H9 (cell line): ENCODE data around the gene CLDN34. TPM values are rescaled to one million over a fixed set of nuclear protein-coding genes. Genes with fewer than 3 reads are reported as not detected.

ENCODE experiments used
- DNase-seq: peaks from one replicate; pipeline ENCODE4 v3.0.0-alpha.2; 2017
- H2AFZ ChIP-seq: one replicate; pipeline ENCODE4 v1.6.1; 2013; ENCODE audit warnings: mild to moderate bottlenecking, low read length, control low read depth, moderate library complexity
- H2AK5ac ChIP-seq: 2 replicates; pipeline ENCODE4 v1.6.1; 2013; ENCODE audit warnings: low read length, control low read depth, mixed read lengths; ENCODE audit not compliant: insufficient read length
- H2BK120ac ChIP-seq: one replicate; pipeline ENCODE4 v1.6.1; 2013; ENCODE audit warnings: low read depth, mild to moderate bottlenecking, low read length, control low read depth, inconsistent platforms; ENCODE audit not compliant: poor library complexity, severe bottlenecking
- H2BK12ac ChIP-seq: 2 replicates; pipeline ENCODE4 v1.6.1; 2013; ENCODE audit warnings: low read length, control low read depth, mixed read lengths, low read depth; ENCODE audit not compliant: insufficient read length
- H2BK15ac ChIP-seq: 2 replicates; pipeline ENCODE4 v1.6.1; 2013; ENCODE audit warnings: low read depth, low read length, control low read depth
- H2BK20ac ChIP-seq: one replicate; pipeline ENCODE4 v1.6.1; 2013; ENCODE audit warnings: low read depth, mild to moderate bottlenecking, low read length, control low read depth, inconsistent platforms; ENCODE audit not compliant: poor library complexity, severe bottlenecking
- H2BK5ac ChIP-seq: 2 replicates; pipeline ENCODE4 v1.6.1; 2013; ENCODE audit warnings: low read length, control low read depth, mixed read lengths; ENCODE audit not compliant: insufficient read length
- H3K14ac ChIP-seq: 2 replicates; pipeline ENCODE4 v1.6.1; 2013; ENCODE audit warnings: low read length, control low read depth; ENCODE audit not compliant: insufficient read depth
- H3K18ac ChIP-seq: 2 replicates; pipeline ENCODE4 v1.6.1; 2013; ENCODE audit warnings: low read depth, mild to moderate bottlenecking, mixed read lengths, low read length, control low read depth; ENCODE audit not compliant: insufficient read length
- H3K23ac ChIP-seq: 2 replicates; pipeline ENCODE4 v1.6.1; 2013; ENCODE audit warnings: low read length, control low read depth, mixed read lengths, low read depth; ENCODE audit not compliant: insufficient read length
- H3K23me2 ChIP-seq: 2 replicates; pipeline ENCODE4 v1.6.1; 2013; ENCODE audit warnings: low read depth, mild to moderate bottlenecking, mixed read lengths, low read length, control low read depth; ENCODE audit not compliant: insufficient read length, poor library complexity, severe bottlenecking
- H3K27ac ChIP-seq: 2 replicates; pipeline ENCODE4 v1.5.1; 2013; ENCODE audit warnings: low read length, control low read depth, mixed read lengths, low read depth; ENCODE audit not compliant: insufficient read length
- H3K27me3 ChIP-seq: 2 replicates; pipeline ENCODE4 v1.6.1; 2013; ENCODE audit warnings: low read length, control low read depth, inconsistent platforms; ENCODE audit not compliant: insufficient read depth
- H3K4ac ChIP-seq: 2 replicates; pipeline ENCODE4 v1.6.1; 2013; ENCODE audit warnings: low read depth, mild to moderate bottlenecking, control low read depth, inconsistent platforms, low read length, moderate library complexity
- H3K4me1 ChIP-seq: 2 replicates; pipeline ENCODE4 v1.6.1; 2013; ENCODE audit warnings: low read length, control low read depth, inconsistent platforms; ENCODE audit not compliant: insufficient read depth
- H3K4me2 ChIP-seq: 2 replicates; pipeline ENCODE4 v1.6.1; 2013; ENCODE audit warnings: low read length, control low read depth, mixed read lengths; ENCODE audit not compliant: insufficient read length, insufficient read depth
- H3K56ac ChIP-seq: 2 replicates; pipeline ENCODE4 v1.6.1; 2013; ENCODE audit warnings: low read depth, mild to moderate bottlenecking, mixed read lengths, low read length, control low read depth; ENCODE audit not compliant: insufficient read length
- H3K79me1 ChIP-seq: 2 replicates; pipeline ENCODE4 v1.6.1; 2013; ENCODE audit warnings: low read depth, mild to moderate bottlenecking, moderate library complexity, low read length, control low read depth, inconsistent platforms; ENCODE audit not compliant: insufficient read depth, poor library complexity, severe bottlenecking
- H3K79me2 ChIP-seq: 2 replicates; pipeline ENCODE4 v1.6.1; 2013; ENCODE audit warnings: low read length, control low read depth, inconsistent platforms; ENCODE audit not compliant: insufficient read depth
- H3K9ac ChIP-seq: 2 replicates; pipeline ENCODE4 v1.6.1; 2013; ENCODE audit warnings: low read length, control low read depth, mixed read lengths; ENCODE audit not compliant: insufficient read length; ENCODE audit errors: extremely low read depth
- H3K9me3 ChIP-seq: one replicate; pipeline ENCODE4 v1.6.1; 2013; ENCODE audit warnings: low read depth, low read length, inconsistent platforms; ENCODE audit not compliant: control insufficient read depth
- H3T11ph ChIP-seq: one replicate; pipeline ENCODE4 v1.6.1; 2013; ENCODE audit warnings: mild to moderate bottlenecking, low read length, control low read depth, inconsistent platforms
- H4K20me1 ChIP-seq: one replicate; pipeline ENCODE4 v1.6.1; 2013; ENCODE audit not compliant: control insufficient read depth, insufficient read length, insufficient read depth
- H4K5ac ChIP-seq: 2 replicates; pipeline ENCODE4 v1.6.1; 2013; ENCODE audit warnings: low read depth, mild to moderate bottlenecking, mixed read lengths, low read length, control low read depth; ENCODE audit not compliant: insufficient read length
- H4K8ac ChIP-seq: replicated peaks from 2 replicates; pipeline ENCODE4 v1.6.1; 2013; ENCODE audit warnings: low read length, control low read depth, mixed read lengths, low read depth; ENCODE audit not compliant: insufficient read length
- H4K91ac ChIP-seq: 2 replicates; pipeline ENCODE4 v1.6.1; 2013; ENCODE audit warnings: low read depth, mild to moderate bottlenecking, moderate library complexity, mixed read lengths, low read length, control low read depth; ENCODE audit not compliant: insufficient read length
- H3K27ac Mint-ChIP-seq, 3 experiments: 2 replicates in 2 of 3; 3 replicates in 1 of 3; pipeline ENCODE4 v1.8.0; 2020 to 2021; ENCODE audit warnings: mixed read lengths in 3 of 3, mild to moderate bottlenecking in 1 of 3, moderate library complexity in 1 of 3
- H3K27me3 Mint-ChIP-seq: 2 replicates; pipeline ENCODE4 v1.8.0; 2021; ENCODE audit warnings: low read depth, mild to moderate bottlenecking, moderate library complexity, mixed read lengths
- H3K36me3 Mint-ChIP-seq, 3 experiments: 2 replicates in 2 of 3; 3 replicates in 1 of 3; pipeline ENCODE4 v1.8.0; 2020 to 2021; ENCODE audit warnings: low read depth in 3 of 3, mixed read lengths in 3 of 3; ENCODE audit not compliant: insufficient read depth in 1 of 3
- H3K4me1 Mint-ChIP-seq, 2 experiments: 2 replicates each; pipeline ENCODE4 v1.8.0; 2020; ENCODE audit warnings: mixed read lengths in 2 of 2
- H3K4me3 Mint-ChIP-seq, 2 experiments: 2 replicates in 1 of 2; 3 replicates in 1 of 2; pipeline ENCODE4 v1.8.0; 2020 to 2021; ENCODE audit warnings: mild to moderate bottlenecking in 2 of 2, mixed read lengths in 2 of 2, moderate library complexity in 1 of 2
- H3K9me3 Mint-ChIP-seq, 2 experiments: 2 replicates in 1 of 2; 3 replicates in 1 of 2; pipeline ENCODE4 v1.8.0; 2020; ENCODE audit warnings: mild to moderate bottlenecking in 2 of 2, mixed read lengths in 2 of 2, moderate library complexity in 1 of 2
- WGBS: extraction: QIAGEN DNeasy Blood & Tissue Kit; methylation state at CpG from one replicate; pipeline ENCODE4 v1.1.7; 2013; ENCODE audit warnings: missing lambda C conversion rate, low lambda C conversion rate, mixed read lengths; ENCODE audit not compliant: insufficient read length; ENCODE audit errors: extremely low coverage; 5-methylcytosine and 5-hydroxymethylcytosine counted together
- total RNA-seq: library from RNA; stranded (reverse); gene quantifications from 2 replicates; pipeline ENCODE4 v1.2.1, GENCODE V29; 2021
- TF ChIP-seq, protein P1 (sequence below): fragments of 200-600 bp; sonication (generic); conservative IDR thresholded peaks from 3 replicates; pipeline ENCODE4 v1.8.0; 2021; ENCODE audit warnings: antibody characterized with exemption, mild to moderate bottlenecking

CLDN34 gene
- total RNA-seq, 1 experiment from 2014 or later = 0.39 TPM

DNA sequence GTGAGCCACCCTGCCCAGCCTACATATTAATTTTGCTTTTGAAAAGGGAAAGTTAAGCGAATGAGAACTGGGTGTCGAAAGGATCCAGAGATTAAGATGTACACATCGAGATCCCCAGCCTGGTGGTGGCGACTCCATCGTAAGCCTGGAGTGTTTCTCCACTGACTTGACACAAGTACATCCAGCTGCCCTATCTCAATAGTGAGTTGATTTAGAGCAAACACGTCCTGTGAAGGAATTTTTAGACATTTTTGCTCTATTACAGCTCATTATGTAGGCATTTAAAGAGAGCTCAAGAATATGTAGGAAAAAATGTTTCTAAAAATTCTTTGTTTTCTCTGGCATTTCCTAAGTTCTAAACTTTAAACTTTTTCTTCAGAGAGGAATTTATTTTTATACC, 11.7 kb upstream of the CLDN34 start:
- H3K27me3 Mint-ChIP-seq = no peaks in the 10 kb centered on the region
- no peak for DNase-seq
- TF ChIP-seq, protein P1, sequence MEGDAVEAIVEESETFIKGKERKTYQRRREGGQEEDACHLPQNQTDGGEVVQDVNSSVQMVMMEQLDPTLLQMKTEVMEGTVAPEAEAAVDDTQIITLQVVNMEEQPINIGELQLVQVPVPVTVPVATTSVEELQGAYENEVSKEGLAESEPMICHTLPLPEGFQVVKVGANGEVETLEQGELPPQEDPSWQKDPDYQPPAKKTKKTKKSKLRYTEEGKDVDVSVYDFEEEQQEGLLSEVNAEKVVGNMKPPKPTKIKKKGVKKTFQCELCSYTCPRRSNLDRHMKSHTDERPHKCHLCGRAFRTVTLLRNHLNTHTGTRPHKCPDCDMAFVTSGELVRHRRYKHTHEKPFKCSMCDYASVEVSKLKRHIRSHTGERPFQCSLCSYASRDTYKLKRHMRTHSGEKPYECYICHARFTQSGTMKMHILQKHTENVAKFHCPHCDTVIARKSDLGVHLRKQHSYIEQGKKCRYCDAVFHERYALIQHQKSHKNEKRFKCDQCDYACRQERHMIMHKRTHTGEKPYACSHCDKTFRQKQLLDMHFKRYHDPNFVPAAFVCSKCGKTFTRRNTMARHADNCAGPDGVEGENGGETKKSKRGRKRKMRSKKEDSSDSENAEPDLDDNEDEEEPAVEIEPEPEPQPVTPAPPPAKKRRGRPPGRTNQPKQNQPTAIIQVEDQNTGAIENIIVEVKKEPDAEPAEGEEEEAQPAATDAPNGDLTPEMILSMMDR = no peak
- H3K79me2 ChIP-seq = no peaks in the 10 kb centered on the region
- no peak overlapping the region for H3K23ac ChIP-seq
- H3K9me3 ChIP-seq = peaks cover 8% of the 10 kb centered on the region
- no peak overlapping the region for H2BK120ac ChIP-seq
- H2BK12ac ChIP-seq = no peak overlapping the region
- H3K9ac ChIP-seq = no peak overlapping the region
- H3K27ac Mint-ChIP-seq = no peak overlapping the region
- H3K23me2 ChIP-seq = no peaks in the 10 kb centered on the region
- no peak overlapping the region for H2AK5ac ChIP-seq
- no peak overlapping the region for H3T11ph ChIP-seq
- no CpG with 5 or more reads among the region's 6 CpGs for WGBS
- H3K14ac ChIP-seq = no peak overlapping the region
- H3K56ac ChIP-seq = no peak overlapping the region
- no peak overlapping the region for H2BK5ac ChIP-seq
- H2BK20ac ChIP-seq = no peak overlapping the region
- H3K4me2 ChIP-seq = no peak overlapping the region
- no peak overlapping the region for H3K4ac ChIP-seq
- no peak overlapping the region for H2AFZ ChIP-seq
- no peaks in the 10 kb centered on the region for H3K79me1 ChIP-seq
- no peaks in the 10 kb centered on the region for H3K4me1 Mint-ChIP-seq
- H3K4me3 Mint-ChIP-seq = no peak overlapping the region
- H3K36me3 Mint-ChIP-seq = peaks cover 23 to 31% (median 29%) of the 10 kb centered on the region in 3 experiments
- H4K91ac ChIP-seq = no peak overlapping the region
- H3K9me3 Mint-ChIP-seq = peaks cover 44 to 54% of the 10 kb centered on the region in 2 experiments
- no peaks in the 10 kb centered on the region for H4K20me1 ChIP-seq
- no peak overlapping the region for H3K18ac ChIP-seq
- H3K4me1 ChIP-seq = no peaks in the 10 kb centered on the region
- H4K5ac ChIP-seq = no peak overlapping the region
- no peak overlapping the region for H4K8ac ChIP-seq
- H3K27me3 ChIP-seq = no peaks in the 10 kb centered on the region
- H2BK15ac ChIP-seq = no peak overlapping the region
- H3K27ac ChIP-seq = no peak overlapping the region
